ENCODE results near the gene PRMT9.

The PRMT9 gene

GRCh38 chr4:147605499-147605898, 78.5 kb downstream of the PRMT9 start:
- ChIA-PET CTCF (interaction anchor here (1.4 kb wide), 1 partner anchor 12 kb away, joined by 3 read pairs; the partner anchor contains the start of gene TMEM184C), POLR2A (interaction anchor here (2.5 kb wide), 1 partner anchor 11 kb away, joined by 15 read pairs; the partner anchor contains the start of gene TMEM184C)
- TF ChIP-seq ARNT (IDR thresholded peaks at IDR 0.05) = no peak
- no peak for DNase-seq (ENCODE audit: extremely low spot score)

GRCh38 chr4:147599769-147600168, 84.2 kb downstream of the PRMT9 start:
- ChIA-PET CTCF (interaction anchor here (0.9 to 3.5 kb wide), 2 partner anchors 10 to 267 kb away, joined by 3 to 19 read pairs; no protein-coding TSS in a partner anchor), POLR2A (interaction anchor here (0.5 to 1.6 kb wide), 3 partner anchors 16 to 84 kb away, joined by 3 to 4 read pairs (median 3); partner anchors contain the start of genes PRMT9 and TMEM184C)
- TF ChIP-seq LEF1 (IDR thresholded peaks at IDR 0.05; ENCODE audit: borderline replicate concordance) = no peak
- no peak for TF ChIP-seq HDGF (IDR thresholded peaks at IDR 0.05; ENCODE audit: borderline replicate concordance)
- no peak for TF ChIP-seq NFRKB (IDR thresholded peaks at IDR 0.05)
- no peak for TF ChIP-seq FOXK2 (IDR thresholded peaks at IDR 0.05)
- TF ChIP-seq TARDBP (IDR thresholded peaks at IDR 0.05) = no peak
- TF ChIP-seq ELF4 (IDR thresholded peaks at IDR 0.05) = no peak
- TF ChIP-seq PKNOX1 (IDR thresholded peaks at IDR 0.05) = no peak
- no peak for TF ChIP-seq ZNF384 (IDR thresholded peaks at IDR 0.05)
- TF ChIP-seq SP1 (IDR thresholded peaks at IDR 0.05) = no peak
- no peak for TF ChIP-seq FOXM1 (IDR thresholded peaks at IDR 0.05; ENCODE audit: borderline replicate concordance)
- TF ChIP-seq FOXA1 (IDR thresholded peaks at IDR 0.05) = no peak
- no peak for TF ChIP-seq L3MBTL2 (conservative IDR thresholded peaks at IDR 0.05)
- TF ChIP-seq CTBP1 (IDR thresholded peaks at IDR 0.05; ENCODE audit: borderline replicate concordance) = no peak
- no peak for TF ChIP-seq ARNT (IDR thresholded peaks at IDR 0.05)
- no peak for TF ChIP-seq BHLHE40 (IDR thresholded peaks at IDR 0.05; ENCODE audit: borderline replicate concordance)
- TF ChIP-seq SUZ12 (IDR thresholded peaks at IDR 0.05) = no peak
- DNase-seq (ENCODE audit: extremely low spot score) = no peak

GRCh38 chr4:147599206-147599605, 84.8 kb downstream of the PRMT9 start:
- DNase-seq (ENCODE audit: extremely low spot score) = no peak
- TF ChIP-seq ELF4 (IDR thresholded peaks at IDR 0.05) (no peak), FOXK2 (IDR thresholded peaks at IDR 0.05) (no peak), NFRKB (IDR thresholded peaks at IDR 0.05) (no peak), ZNF384 (IDR thresholded peaks at IDR 0.05) (no peak), L3MBTL2 (conservative IDR thresholded peaks at IDR 0.05) (no peak), TARDBP (IDR thresholded peaks at IDR 0.05) (no peak), ARNT (IDR thresholded peaks at IDR 0.05) (no peak), SP1 (IDR thresholded peaks at IDR 0.05) (no peak), BHLHE40 (IDR thresholded peaks at IDR 0.05; ENCODE audit: borderline replicate concordance) (no peak), PKNOX1 (IDR thresholded peaks at IDR 0.05) (no peak), FOXA1 (IDR thresholded peaks at IDR 0.05) (no peak), FOXM1 (IDR thresholded peaks at IDR 0.05; ENCODE audit: borderline replicate concordance) (no peak), HDGF (IDR thresholded peaks at IDR 0.05; ENCODE audit: borderline replicate concordance) (no peak), CTBP1 (IDR thresholded peaks at IDR 0.05; ENCODE audit: borderline replicate concordance) (no peak)
- POLR2A ChIA-PET = interaction anchor here (1.3 to 1.6 kb wide), 2 partner anchors 18 to 85 kb away, joined by 3 to 4 read pairs; partner anchors contain the start of genes PRMT9 and TMEM184C
- CTCF ChIA-PET = interaction anchor here (0.6 to 3.5 kb wide), 3 partner anchors 10 to 293 kb away, joined by 3 to 19 read pairs (median 4); no protein-coding TSS in a partner anchor

- ChIA-PET CTCF (interaction anchor here (1.1 to 3.5 kb wide), 3 partner anchors 9 to 269 kb away, joined by 3 to 19 read pairs (median 5); partner anchors contain the start of gene TMEM184C), POLR2A (interaction anchor here (0.7 to 0.8 kb wide), 2 partner anchors 20 to 86 kb away, joined by 3 read pairs; partner anchors contain the start of genes PRMT9 and TMEM184C)
- DNase-seq (ENCODE audit: extremely low spot score) = no peak
- no peak for TF ChIP-seq ELF4 (IDR thresholded peaks at IDR 0.05)
- TF ChIP-seq TARDBP (IDR thresholded peaks at IDR 0.05) = no peak
- TF ChIP-seq HDGF (IDR thresholded peaks at IDR 0.05; ENCODE audit: borderline replicate concordance) = no peak
- no peak for TF ChIP-seq BHLHE40 (IDR thresholded peaks at IDR 0.05; ENCODE audit: borderline replicate concordance)
- no peak for TF ChIP-seq ZNF384 (IDR thresholded peaks at IDR 0.05)
- no peak for TF ChIP-seq LEF1 (IDR thresholded peaks at IDR 0.05; ENCODE audit: borderline replicate concordance)
- no peak for TF ChIP-seq FOXK2 (IDR thresholded peaks at IDR 0.05)
- no peak for TF ChIP-seq NFRKB (IDR thresholded peaks at IDR 0.05)
- no peak for TF ChIP-seq SUZ12 (IDR thresholded peaks at IDR 0.05)
- TF ChIP-seq L3MBTL2 (conservative IDR thresholded peaks at IDR 0.05) = no peak
- no peak for TF ChIP-seq CTBP1 (IDR thresholded peaks at IDR 0.05; ENCODE audit: borderline replicate concordance)
- TF ChIP-seq PKNOX1 (IDR thresholded peaks at IDR 0.05) = no peak
- TF ChIP-seq ARNT (IDR thresholded peaks at IDR 0.05) = no peak
- TF ChIP-seq FOXA1 (IDR thresholded peaks at IDR 0.05) = no peak
- no peak for TF ChIP-seq SP1 (IDR thresholded peaks at IDR 0.05)
- no peak for TF ChIP-seq FOXM1 (IDR thresholded peaks at IDR 0.05; ENCODE audit: borderline replicate concordance)
Measured at GRCh38 chr4:147597561-147597960, 86.4 kb downstream of the PRMT9 start.

GRCh38 chr4:147596981-147597380, 87.0 kb downstream of the PRMT9 start:
- POLR2A ChIA-PET = interaction anchor here (0.7 to 0.8 kb wide), 2 partner anchors 20 to 87 kb away, joined by 3 read pairs; partner anchors contain the start of genes PRMT9 and TMEM184C
- no peak for DNase-seq (ENCODE audit: extremely low spot score)

More at GRCh38 chr4:147596981-147597380, 87.0 kb downstream of the PRMT9 start:
- TF ChIP-seq SUZ12 (IDR thresholded peaks at IDR 0.05) = no peak
- no peak for TF ChIP-seq ARNT (IDR thresholded peaks at IDR 0.05)
- no peak for TF ChIP-seq L3MBTL2 (conservative IDR thresholded peaks at IDR 0.05)
- no peak for TF ChIP-seq HDGF (IDR thresholded peaks at IDR 0.05; ENCODE audit: borderline replicate concordance)
- no peak for TF ChIP-seq ELF4 (IDR thresholded peaks at IDR 0.05)
- TF ChIP-seq FOXA1 (IDR thresholded peaks at IDR 0.05) = no peak
- no peak for TF ChIP-seq ZNF384 (IDR thresholded peaks at IDR 0.05)
- TF ChIP-seq TARDBP (IDR thresholded peaks at IDR 0.05) = no peak
- no peak for TF ChIP-seq FOXM1 (IDR thresholded peaks at IDR 0.05; ENCODE audit: borderline replicate concordance)
- TF ChIP-seq PKNOX1 (IDR thresholded peaks at IDR 0.05) = no peak
- no peak for TF ChIP-seq CTBP1 (IDR thresholded peaks at IDR 0.05; ENCODE audit: borderline replicate concordance)
- CTCF ChIA-PET = interaction anchor here (1.7 to 3.5 kb wide), 2 partner anchors 20 to 270 kb away, joined by 5 to 19 read pairs; partner anchors contain the start of gene TMEM184C

All from HEK293T (cell line).